K562 (cell line): ENCODE results near the gene CLDN2.

ENCODE experiments used
- CTCF ChIP-seq, 3 experiments: IDR thresholded peaks in 2 of 3; conservative IDR thresholded peaks in 1 of 3; 2 replicates each; pipeline ENCODE4 v1.5.1; 2011 to 2012; ENCODE audit warnings: low read length in 3 of 3, mild to moderate bottlenecking in 3 of 3, control low read depth in 2 of 3, improper control_type of control experiment in 1 of 3, inconsistent platforms in 1 of 3, low read depth in 1 of 3, mixed read lengths in 1 of 3, moderate library complexity in 1 of 3; ENCODE audit not compliant: insufficient read depth in 2 of 3
- EP300 ChIP-seq: IDR thresholded peaks from 2 replicates; pipeline ENCODE4 v1.6.1; 2012; ENCODE audit warnings: low read length, improper control_type of control experiment
- KLF16 ChIP-seq: IDR thresholded peaks from 2 replicates; pipeline ENCODE4 v1.6.1; 2016; ENCODE audit warnings: antibody characterized with exemption
- NFIC ChIP-seq: fragments of 450-650 bp; IDR thresholded peaks from 2 replicates; pipeline ENCODE4 v1.6.1; 2017; ENCODE audit warnings: mild to moderate bottlenecking, inconsistent platforms
- NUFIP1 ChIP-seq: fragments of 450-650 bp; IDR thresholded peaks from 2 replicates; pipeline ENCODE4 v1.6.1; 2018; ENCODE audit not compliant: partially characterized antibody
- ZBTB2 ChIP-seq: fragments of 450-650 bp; IDR thresholded peaks from 2 replicates; pipeline ENCODE4 v1.6.1; 2016; ENCODE audit warnings: antibody characterized with exemption
- ZFX ChIP-seq: sonication (generic); formaldehyde crosslinking; IDR thresholded peaks from 2 replicates; pipeline ENCODE4 v1.8.0; 2022; ENCODE audit warnings: mild to moderate bottlenecking, missing genetic modification reagents, moderate library complexity
- ZNF274 ChIP-seq: IDR thresholded peaks from 2 replicates; pipeline ENCODE4 v1.6.1; 2011; ENCODE audit warnings: low read depth, mild to moderate bottlenecking, low read length, moderate library complexity, borderline replicate concordance
- ZNF778 ChIP-seq: fragments of 450-650 bp; formaldehyde crosslinking; IDR thresholded peaks from 2 replicates; pipeline ENCODE4 v1.4.0; 2020; ENCODE audit warnings: mild to moderate bottlenecking, moderate library complexity
- ZNF780A ChIP-seq: fragments of 250-450 bp; sonication (Bioruptor Pico); IDR thresholded peaks from 2 replicates; pipeline ENCODE4 v1.5.0; 2021; ENCODE audit warnings: mild to moderate bottlenecking
- TF ChIP-seq, protein P1 (sequence below): sonication (generic); formaldehyde crosslinking; IDR thresholded peaks from 2 replicates; pipeline ENCODE4 v1.8.1; 2023; ENCODE audit warnings: mild to moderate bottlenecking, missing genetic modification reagents, moderate library complexity
- TF ChIP-seq, protein P2 (sequence below): sonication (generic); formaldehyde crosslinking; IDR thresholded peaks from 2 replicates; pipeline ENCODE4 v1.8.0; 2023; ENCODE audit warnings: mild to moderate bottlenecking, missing genetic modification reagents

DNA sequence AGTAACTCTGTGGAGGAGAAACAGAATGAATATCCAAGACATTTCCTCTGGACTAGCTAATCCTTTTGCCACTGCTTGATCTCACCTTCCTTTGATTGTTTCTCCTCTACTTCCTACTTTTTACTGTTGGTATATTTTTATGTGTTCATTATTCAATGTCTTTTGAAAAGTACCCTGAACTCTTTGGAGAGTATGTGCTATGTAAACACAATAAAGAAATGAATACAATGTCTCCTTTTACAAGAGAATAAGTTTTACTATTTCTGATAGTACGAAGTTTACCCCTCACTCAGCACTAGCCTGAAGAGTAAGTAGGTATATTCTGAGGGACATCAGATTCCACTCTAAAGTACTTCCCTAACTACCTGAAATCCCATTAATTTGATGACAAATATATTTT, 19.9 kb downstream of the CLDN2 start:
- TF ChIP-seq, protein P1, sequence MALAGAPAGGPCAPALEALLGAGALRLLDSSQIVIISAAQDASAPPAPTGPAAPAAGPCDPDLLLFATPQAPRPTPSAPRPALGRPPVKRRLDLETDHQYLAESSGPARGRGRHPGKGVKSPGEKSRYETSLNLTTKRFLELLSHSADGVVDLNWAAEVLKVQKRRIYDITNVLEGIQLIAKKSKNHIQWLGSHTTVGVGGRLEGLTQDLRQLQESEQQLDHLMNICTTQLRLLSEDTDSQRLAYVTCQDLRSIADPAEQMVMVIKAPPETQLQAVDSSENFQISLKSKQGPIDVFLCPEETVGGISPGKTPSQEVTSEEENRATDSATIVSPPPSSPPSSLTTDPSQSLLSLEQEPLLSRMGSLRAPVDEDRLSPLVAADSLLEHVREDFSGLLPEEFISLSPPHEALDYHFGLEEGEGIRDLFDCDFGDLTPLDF (CRISPR knock-in tag), result no peak
- TF ChIP-seq ZNF780A (CRISPR knock-in tag), result no peak
- TF ChIP-seq EP300, result no peak
- TF ChIP-seq ZNF778 (CRISPR knock-in tag), result no peak
- TF ChIP-seq, protein P2, sequence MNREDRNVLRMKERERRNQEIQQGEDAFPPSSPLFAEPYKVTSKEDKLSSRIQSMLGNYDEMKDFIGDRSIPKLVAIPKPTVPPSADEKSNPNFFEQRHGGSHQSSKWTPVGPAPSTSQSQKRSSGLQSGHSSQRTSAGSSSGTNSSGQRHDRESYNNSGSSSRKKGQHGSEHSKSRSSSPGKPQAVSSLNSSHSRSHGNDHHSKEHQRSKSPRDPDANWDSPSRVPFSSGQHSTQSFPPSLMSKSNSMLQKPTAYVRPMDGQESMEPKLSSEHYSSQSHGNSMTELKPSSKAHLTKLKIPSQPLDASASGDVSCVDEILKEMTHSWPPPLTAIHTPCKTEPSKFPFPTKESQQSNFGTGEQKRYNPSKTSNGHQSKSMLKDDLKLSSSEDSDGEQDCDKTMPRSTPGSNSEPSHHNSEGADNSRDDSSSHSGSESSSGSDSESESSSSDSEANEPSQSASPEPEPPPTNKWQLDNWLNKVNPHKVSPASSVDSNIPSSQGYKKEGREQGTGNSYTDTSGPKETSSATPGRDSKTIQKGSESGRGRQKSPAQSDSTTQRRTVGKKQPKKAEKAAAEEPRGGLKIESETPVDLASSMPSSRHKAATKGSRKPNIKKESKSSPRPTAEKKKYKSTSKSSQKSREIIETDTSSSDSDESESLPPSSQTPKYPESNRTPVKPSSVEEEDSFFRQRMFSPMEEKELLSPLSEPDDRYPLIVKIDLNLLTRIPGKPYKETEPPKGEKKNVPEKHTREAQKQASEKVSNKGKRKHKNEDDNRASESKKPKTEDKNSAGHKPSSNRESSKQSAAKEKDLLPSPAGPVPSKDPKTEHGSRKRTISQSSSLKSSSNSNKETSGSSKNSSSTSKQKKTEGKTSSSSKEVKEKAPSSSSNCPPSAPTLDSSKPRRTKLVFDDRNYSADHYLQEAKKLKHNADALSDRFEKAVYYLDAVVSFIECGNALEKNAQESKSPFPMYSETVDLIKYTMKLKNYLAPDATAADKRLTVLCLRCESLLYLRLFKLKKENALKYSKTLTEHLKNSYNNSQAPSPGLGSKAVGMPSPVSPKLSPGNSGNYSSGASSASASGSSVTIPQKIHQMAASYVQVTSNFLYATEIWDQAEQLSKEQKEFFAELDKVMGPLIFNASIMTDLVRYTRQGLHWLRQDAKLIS (CRISPR knock-in tag), result no peak
- no peak for TF ChIP-seq NUFIP1
- no peak for TF ChIP-seq KLF16
- no peak for TF ChIP-seq ZFX
- TF ChIP-seq CTCF (IDR thresholded peaks at IDR 0.05 in 2 of 3, conservative IDR thresholded peaks at IDR 0.05 in 1 of 3; ENCODE audit: insufficient read depth in 2 of 3, low read depth in 1 of 3, low read length in 3 of 3), result no peak
- no peak for TF ChIP-seq NFIC
- no peak for TF ChIP-seq ZNF274
- no peak for TF ChIP-seq ZBTB2
